ENCODE data around the gene EHMT1. TPM values are rescaled to one million over a fixed set of nuclear protein-coding genes. Genes with fewer than 3 reads are reported as not detected.
"Not testable (repeated sequence)": the region's sequence is repeated elsewhere in the genome, so short reads cannot be mapped to it uniquely, and the experiment has no call there.

Gene EHMT1
- polyA plus RNA-seq, 5 donors: 64.9 to 91.2 (median 73.8) TPM

- not testable (repeated sequence) for DNase-seq
Observed at GRCh38 chr9:137883977-137884376, 265.2 kb downstream of the EHMT1 start.

GRCh38 chr9:137884547-137884946, 265.7 kb downstream of the EHMT1 start:
- DNase-seq: not testable (repeated sequence)

GRCh38 chr9:137885121-137885520, 266.3 kb downstream of the EHMT1 start:
- DNase-seq: not testable (repeated sequence)

Other genes starting within 250 kb of the EHMT1 start
- gene EXD3, start 195.8 kb upstream of the EHMT1 start, polyA plus RNA-seq (ENCODE audit: insufficient read depth in 1 of 5, insufficient read length in 5 of 5, low replicate concordance in 1 of 5): 10 to 100 TPM; 10.9 to 22.0 (median 15.0) TPM
- gene NOXA1, start 195.6 kb upstream of the EHMT1 start, polyA plus RNA-seq (ENCODE audit: insufficient read depth in 1 of 5, insufficient read length in 5 of 5, low replicate concordance in 1 of 5): 1 to 10 TPM; 3.9 to 8.4 (median 6.9) TPM
- under 1 TPM; 0.32 to 0.63 (median 0.52) TPM for gene ENTPD8, start 177.6 kb upstream of the EHMT1 start, polyA plus RNA-seq (ENCODE audit: insufficient read depth in 1 of 5, insufficient read length in 5 of 5, low replicate concordance in 1 of 5)
- 10 to 100 TPM; 31.1 to 46.8 (median 40.3) TPM for gene NSMF, start 159.7 kb upstream of the EHMT1 start, polyA plus RNA-seq (ENCODE audit: insufficient read depth in 1 of 5, insufficient read length in 5 of 5, low replicate concordance in 1 of 5)
- 1 to 10 TPM; 2.9 to 7.8 (median 5.2) TPM for gene PNPLA7, start 68.6 kb upstream of the EHMT1 start, polyA plus RNA-seq (ENCODE audit: insufficient read depth in 1 of 5, insufficient read length in 5 of 5, low replicate concordance in 1 of 5)
- gene MRPL41, start 67.1 kb upstream of the EHMT1 start, polyA plus RNA-seq (ENCODE audit: insufficient read depth in 1 of 5, insufficient read length in 5 of 5, low replicate concordance in 1 of 5): 10 to 100 TPM in 4 of 5 donors, 1 to 10 TPM in 1; 9.1 to 30.5 (median 15.5) TPM
- gene DPH7, start 40.1 kb upstream of the EHMT1 start, polyA plus RNA-seq (ENCODE audit: insufficient read depth in 1 of 5, insufficient read length in 5 of 5, low replicate concordance in 1 of 5): 10 to 100 TPM; 43.4 to 68.5 (median 56.2) TPM
- gene ZMYND19, start 28.5 kb upstream of the EHMT1 start, polyA plus RNA-seq (ENCODE audit: insufficient read depth in 1 of 5, insufficient read length in 5 of 5, low replicate concordance in 1 of 5): 10 to 100 TPM; 16.1 to 27.7 (median 20.7) TPM
- gene ARRDC1, start 13.3 kb upstream of the EHMT1 start, polyA plus RNA-seq (ENCODE audit: insufficient read depth in 1 of 5, insufficient read length in 5 of 5, low replicate concordance in 1 of 5): 10 to 100 TPM; 23.4 to 44.0 (median 35.2) TPM

Data from right lung (tissue), 5 donors.